ENCODE results near the gene C1orf87.

Gene C1orf87

DNA sequence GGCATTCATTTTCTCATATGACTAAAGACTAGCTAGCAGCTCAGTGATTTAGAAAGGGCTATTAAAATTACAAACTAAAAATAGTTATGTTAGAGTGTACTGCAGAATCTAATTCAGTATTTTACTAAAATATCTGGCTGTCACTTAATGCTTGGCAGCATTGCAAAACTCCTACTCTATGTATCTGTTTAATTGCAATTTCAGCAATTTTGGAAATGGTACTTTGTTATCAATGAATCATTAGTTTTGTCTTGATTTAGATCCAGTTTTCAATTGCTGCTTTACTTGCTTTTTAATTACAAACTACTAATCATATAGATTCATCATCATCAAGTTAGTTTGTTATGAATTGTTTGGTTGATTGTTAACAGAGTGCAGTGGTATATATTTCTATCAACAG is 19.2 kb downstream of the C1orf87 start (continued):
- TF ChIP-seq, protein P1, sequence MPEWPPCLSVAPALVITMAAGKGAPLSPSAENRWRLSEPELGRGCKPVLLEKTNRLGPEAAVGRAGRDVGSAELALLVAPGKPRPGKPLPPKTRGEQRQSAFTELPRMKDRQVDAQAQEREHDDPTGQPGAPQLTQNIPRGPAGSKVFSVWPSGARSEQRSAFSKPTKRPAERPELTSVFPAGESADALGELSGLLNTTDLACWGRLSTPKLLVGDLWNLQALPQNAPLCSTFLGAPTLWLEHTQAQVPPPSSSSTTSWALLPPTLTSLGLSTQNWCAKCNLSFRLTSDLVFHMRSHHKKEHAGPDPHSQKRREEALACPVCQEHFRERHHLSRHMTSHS (tag by site-specific recombination; IDR thresholded peaks at IDR 0.05) = no peak
- TF ChIP-seq, protein P2, sequence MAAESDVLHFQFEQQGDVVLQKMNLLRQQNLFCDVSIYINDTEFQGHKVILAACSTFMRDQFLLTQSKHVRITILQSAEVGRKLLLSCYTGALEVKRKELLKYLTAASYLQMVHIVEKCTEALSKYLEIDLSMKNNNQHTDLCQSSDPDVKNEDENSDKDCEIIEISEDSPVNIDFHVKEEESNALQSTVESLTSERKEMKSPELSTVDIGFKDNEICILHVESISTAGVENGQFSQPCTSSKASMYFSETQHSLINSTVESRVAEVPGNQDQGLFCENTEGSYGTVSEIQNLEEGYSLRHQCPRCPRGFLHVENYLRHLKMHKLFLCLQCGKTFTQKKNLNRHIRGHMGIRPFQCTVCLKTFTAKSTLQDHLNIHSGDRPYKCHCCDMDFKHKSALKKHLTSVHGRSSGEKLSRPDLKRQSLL (tag by site-specific recombination; IDR thresholded peaks at IDR 0.05) = no peak
- TF ChIP-seq, protein P3, sequence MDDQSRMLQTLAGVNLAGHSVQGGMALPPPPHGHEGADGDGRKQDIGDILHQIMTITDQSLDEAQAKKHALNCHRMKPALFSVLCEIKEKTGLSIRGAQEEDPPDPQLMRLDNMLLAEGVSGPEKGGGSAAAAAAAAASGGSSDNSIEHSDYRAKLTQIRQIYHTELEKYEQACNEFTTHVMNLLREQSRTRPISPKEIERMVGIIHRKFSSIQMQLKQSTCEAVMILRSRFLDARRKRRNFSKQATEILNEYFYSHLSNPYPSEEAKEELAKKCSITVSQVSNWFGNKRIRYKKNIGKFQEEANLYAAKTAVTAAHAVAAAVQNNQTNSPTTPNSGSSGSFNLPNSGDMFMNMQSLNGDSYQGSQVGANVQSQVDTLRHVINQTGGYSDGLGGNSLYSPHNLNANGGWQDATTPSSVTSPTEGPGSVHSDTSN (CRISPR knock-in tag; IDR thresholded peaks at IDR 0.05) = no peak
- no peak for TF ChIP-seq ZNF114 (tag by site-specific recombination; IDR thresholded peaks at IDR 0.05)
- TF ChIP-seq IKZF3 (tag by site-specific recombination; IDR thresholded peaks at IDR 0.05) = no peak
- TF ChIP-seq ZNF777 (tag by site-specific recombination; IDR thresholded peaks at IDR 0.05; ENCODE audit: borderline replicate concordance) = no peak
- TF ChIP-seq, protein P4, sequence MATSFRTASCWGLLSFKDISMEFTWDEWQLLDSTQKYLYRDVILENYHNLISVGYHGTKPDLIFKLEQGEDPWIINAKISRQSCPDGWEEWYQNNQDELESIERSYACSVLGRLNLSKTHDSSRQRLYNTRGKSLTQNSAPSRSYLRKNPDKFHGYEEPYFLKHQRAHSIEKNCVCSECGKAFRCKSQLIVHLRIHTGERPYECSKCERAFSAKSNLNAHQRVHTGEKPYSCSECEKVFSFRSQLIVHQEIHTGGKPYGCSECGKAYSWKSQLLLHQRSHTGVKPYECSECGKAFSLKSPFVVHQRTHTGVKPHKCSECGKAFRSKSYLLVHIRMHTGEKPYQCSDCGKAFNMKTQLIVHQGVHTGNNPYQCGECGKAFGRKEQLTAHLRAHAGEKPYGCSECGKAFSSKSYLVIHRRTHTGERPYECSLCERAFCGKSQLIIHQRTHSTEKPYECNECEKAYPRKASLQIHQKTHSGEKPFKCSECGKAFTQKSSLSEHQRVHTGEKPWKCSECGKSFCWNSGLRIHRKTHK (tag by site-specific recombination; IDR thresholded peaks at IDR 0.05) = no peak
- TF ChIP-seq, protein P5, sequence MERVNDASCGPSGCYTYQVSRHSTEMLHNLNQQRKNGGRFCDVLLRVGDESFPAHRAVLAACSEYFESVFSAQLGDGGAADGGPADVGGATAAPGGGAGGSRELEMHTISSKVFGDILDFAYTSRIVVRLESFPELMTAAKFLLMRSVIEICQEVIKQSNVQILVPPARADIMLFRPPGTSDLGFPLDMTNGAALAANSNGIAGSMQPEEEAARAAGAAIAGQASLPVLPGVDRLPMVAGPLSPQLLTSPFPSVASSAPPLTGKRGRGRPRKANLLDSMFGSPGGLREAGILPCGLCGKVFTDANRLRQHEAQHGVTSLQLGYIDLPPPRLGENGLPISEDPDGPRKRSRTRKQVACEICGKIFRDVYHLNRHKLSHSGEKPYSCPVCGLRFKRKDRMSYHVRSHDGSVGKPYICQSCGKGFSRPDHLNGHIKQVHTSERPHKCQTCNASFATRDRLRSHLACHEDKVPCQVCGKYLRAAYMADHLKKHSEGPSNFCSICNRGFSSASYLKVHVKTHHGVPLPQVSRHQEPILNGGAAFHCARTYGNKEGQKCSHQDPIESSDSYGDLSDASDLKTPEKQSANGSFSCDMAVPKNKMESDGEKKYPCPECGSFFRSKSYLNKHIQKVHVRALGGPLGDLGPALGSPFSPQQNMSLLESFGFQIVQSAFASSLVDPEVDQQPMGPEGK (tag by site-specific recombination; IDR thresholded peaks at IDR 0.05) = no peak
- TF ChIP-seq OSR2 (tag by site-specific recombination; IDR thresholded peaks at IDR 0.05) = no peak

DNA sequence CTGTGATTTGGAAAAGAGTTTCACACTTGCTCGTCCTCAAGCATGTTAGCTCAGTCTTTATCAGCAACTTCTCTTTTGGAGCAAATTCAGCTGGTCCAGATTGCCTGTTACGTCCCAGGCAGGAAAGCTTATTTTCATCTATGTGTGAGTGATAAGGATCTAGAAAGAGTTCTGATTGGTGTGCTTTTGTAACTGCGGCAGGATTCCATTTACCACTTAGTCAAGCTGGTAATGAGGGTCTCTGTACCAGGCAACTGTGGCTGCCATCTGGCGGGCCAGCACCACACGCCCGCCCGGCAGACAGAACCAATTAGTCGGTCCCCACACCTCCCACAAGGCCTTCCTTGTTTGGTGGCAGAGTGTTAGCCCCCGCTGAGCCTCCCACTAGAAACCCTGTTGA is 21.0 kb downstream of the C1orf87 start:
- H3K9me3 ChIP-seq (ENCODE audit: control insufficient read depth, insufficient read depth, low read depth, low read length) = no peaks in the 10 kb centered on the region
- no peak overlapping the region for H3K4me3 ChIP-seq (ENCODE audit: low read depth, low read length)
- CTCF ChIA-PET = interaction anchor here (1.2 kb wide), 1 partner anchor 81 kb away, joined by 5 read pairs; no protein-coding TSS in a partner anchor
- TF ChIP-seq, protein P6, sequence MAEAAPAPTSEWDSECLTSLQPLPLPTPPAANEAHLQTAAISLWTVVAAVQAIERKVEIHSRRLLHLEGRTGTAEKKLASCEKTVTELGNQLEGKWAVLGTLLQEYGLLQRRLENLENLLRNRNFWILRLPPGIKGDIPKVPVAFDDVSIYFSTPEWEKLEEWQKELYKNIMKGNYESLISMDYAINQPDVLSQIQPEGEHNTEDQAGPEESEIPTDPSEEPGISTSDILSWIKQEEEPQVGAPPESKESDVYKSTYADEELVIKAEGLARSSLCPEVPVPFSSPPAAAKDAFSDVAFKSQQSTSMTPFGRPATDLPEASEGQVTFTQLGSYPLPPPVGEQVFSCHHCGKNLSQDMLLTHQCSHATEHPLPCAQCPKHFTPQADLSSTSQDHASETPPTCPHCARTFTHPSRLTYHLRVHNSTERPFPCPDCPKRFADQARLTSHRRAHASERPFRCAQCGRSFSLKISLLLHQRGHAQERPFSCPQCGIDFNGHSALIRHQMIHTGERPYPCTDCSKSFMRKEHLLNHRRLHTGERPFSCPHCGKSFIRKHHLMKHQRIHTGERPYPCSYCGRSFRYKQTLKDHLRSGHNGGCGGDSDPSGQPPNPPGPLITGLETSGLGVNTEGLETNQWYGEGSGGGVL (tag by site-specific recombination; IDR thresholded peaks at IDR 0.05) = no peak
- TF ChIP-seq, protein P4 (tag by site-specific recombination; IDR thresholded peaks at IDR 0.05) = no peak
- TF ChIP-seq, protein P7, sequence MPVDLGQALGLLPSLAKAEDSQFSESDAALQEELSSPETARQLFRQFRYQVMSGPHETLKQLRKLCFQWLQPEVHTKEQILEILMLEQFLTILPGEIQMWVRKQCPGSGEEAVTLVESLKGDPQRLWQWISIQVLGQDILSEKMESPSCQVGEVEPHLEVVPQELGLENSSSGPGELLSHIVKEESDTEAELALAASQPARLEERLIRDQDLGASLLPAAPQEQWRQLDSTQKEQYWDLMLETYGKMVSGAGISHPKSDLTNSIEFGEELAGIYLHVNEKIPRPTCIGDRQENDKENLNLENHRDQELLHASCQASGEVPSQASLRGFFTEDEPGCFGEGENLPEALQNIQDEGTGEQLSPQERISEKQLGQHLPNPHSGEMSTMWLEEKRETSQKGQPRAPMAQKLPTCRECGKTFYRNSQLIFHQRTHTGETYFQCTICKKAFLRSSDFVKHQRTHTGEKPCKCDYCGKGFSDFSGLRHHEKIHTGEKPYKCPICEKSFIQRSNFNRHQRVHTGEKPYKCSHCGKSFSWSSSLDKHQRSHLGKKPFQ (tag by site-specific recombination; IDR thresholded peaks at IDR 0.05) = no peak
- TF ChIP-seq ZNF223 (tag by site-specific recombination; IDR thresholded peaks at IDR 0.05) (no peak), ZNF521 (tag by site-specific recombination; IDR thresholded peaks at IDR 0.05) (no peak), ZNF426 (tag by site-specific recombination; IDR thresholded peaks at IDR 0.05) (no peak), ZNF596 (tag by site-specific recombination; IDR thresholded peaks at IDR 0.05) (no peak)
- H3K36me3 ChIP-seq (ENCODE audit: control insufficient read depth in 2 of 2, insufficient read depth in 1 of 2, low read length in 2 of 2) = no peaks in the 10 kb centered on the region
- no peaks in the 10 kb centered on the region for H3K4me1 ChIP-seq (ENCODE audit: control insufficient read depth, insufficient read depth, low read length)
- POLR2A ChIA-PET = no interaction called here
- H3K27ac ChIP-seq (ENCODE audit: extremely low read depth, low read depth, low read length) = no peak overlapping the region

Measured in HEK293 (cell line).